Measurements from ENCODE around the gene ADK. TPM values are rescaled to one million over a fixed set of nuclear protein-coding genes. Genes with fewer than 3 reads are reported as not detected.

ADK gene
- total and polyA plus RNA-seq, 2 donors (not counting 3 experiments of a cell fraction or from before 2014, with no cell fraction given), result 11.7 to 46.5 TPM

GRCh38 chr10:74365109-74365508 is 214.1 kb downstream of the ADK start:
- FAIRE-seq, result no peak
- intact Hi-C loops (cut with micrococcal nuclease), result no loop called here
- dilution Hi-C loops (cut with MboI; ENCODE audit: extremely low pct_ligation_motif_present, low sequenced_read_pairs), result no loop called here

GRCh38 chr10:74371696-74372095 is 220.7 kb downstream of the ADK start:
- Histone ChIP-seq H3K4me3 (replicated peaks in 1 of 3; ENCODE audit: insufficient read depth in 1 of 3, low read depth in 1 of 3, low read length in 3 of 3) (no peak overlapping the region), H3K9ac (replicated peaks; ENCODE audit: extremely low read depth, insufficient read depth, low read length) (no peak overlapping the region), H3K4me1 (ENCODE audit: control insufficient read depth, extremely low read depth, insufficient read depth, low read length) (no peaks in the 10 kb centered on the region), H3K4me2 (ENCODE audit: insufficient read depth, low read length) (no peak overlapping the region), H3K27me3 (ENCODE audit: control insufficient read depth in 2 of 2, insufficient read depth in 2 of 2, low read length in 2 of 2) (no peaks in the 10 kb centered on the region), H3K36me3 (ENCODE audit: control insufficient read depth in 2 of 2, extremely low read depth in 1 of 2, insufficient read depth in 2 of 2, low read length in 2 of 2) (no peaks in the 10 kb centered on the region), H2AFZ (ENCODE audit: low read depth, low read length) (no peak overlapping the region), H4K20me1 (replicated peaks; ENCODE audit: control insufficient read depth, extremely low read depth, insufficient read depth, low read length) (no peaks in the 10 kb centered on the region), H3K79me2 (ENCODE audit: control insufficient read depth, insufficient read depth, low read length) (peaks cover 8% of the 10 kb centered on the region), H3K27ac (ENCODE audit: insufficient read depth, low read depth, low read length) (no peak overlapping the region), H3K9me1 (replicated peaks; ENCODE audit: control insufficient read depth, extremely low read depth, insufficient read depth, low read length) (peaks cover 2% of the 10 kb centered on the region), H3K9me3 (replicated peaks; ENCODE audit: control insufficient read depth, insufficient read depth, low read length) (no peaks in the 10 kb centered on the region)
- FAIRE-seq (no peak), DNase-seq (ENCODE audit: low read depth, low spot score) (no peak)
- ChIA-PET POLR2A (no interaction called here), CTCF (interaction anchor here (1.3 to 1.5 kb wide), 2 partner anchors 12 to 48 kb away, joined by 4 read pairs; no protein-coding TSS in a partner anchor)
- dilution Hi-C loops (cut with MboI; ENCODE audit: extremely low pct_ligation_motif_present, low sequenced_read_pairs) (no loop called here), intact Hi-C loops (cut with micrococcal nuclease) (no loop called here)
- no TSS peak for BruUV-seq (replicated peaks)
- TF ChIP-seq JUN (IDR thresholded peaks at IDR 0.05; ENCODE audit: borderline replicate concordance, insufficient read depth, insufficient read length, low read depth), result no peak
- TF ChIP-seq POLR2A (IDR thresholded peaks at IDR 0.05; ENCODE audit: low read depth, low read length), result no peak
- TF ChIP-seq MYC (IDR thresholded peaks at IDR 0.05; ENCODE audit: low read depth, low read length), result no peak
- no peak for TF ChIP-seq EZH2 (IDR thresholded peaks at IDR 0.05; ENCODE audit: borderline replicate concordance, low read depth, low read length, severe bottlenecking)

More at GRCh38 chr10:74365109-74365508, 214.1 kb downstream of the ADK start:
- Histone ChIP-seq H3K4me1 (ENCODE audit: control insufficient read depth, extremely low read depth, insufficient read depth, low read length) (peaks cover 12% of the 10 kb centered on the region), H4K20me1 (replicated peaks; ENCODE audit: control insufficient read depth, extremely low read depth, insufficient read depth, low read length) (no peaks in the 10 kb centered on the region), H3K4me3 (replicated peaks in 1 of 3; ENCODE audit: insufficient read depth in 1 of 3, low read depth in 1 of 3, low read length in 3 of 3) (no peak overlapping the region), H3K27me3 (ENCODE audit: control insufficient read depth in 2 of 2, insufficient read depth in 2 of 2, low read length in 2 of 2) (no peaks in the 10 kb centered on the region), H3K9ac (replicated peaks; ENCODE audit: extremely low read depth, insufficient read depth, low read length) (no peak overlapping the region), H2AFZ (ENCODE audit: low read depth, low read length) (no peak overlapping the region), H3K27ac (ENCODE audit: insufficient read depth, low read depth, low read length) (no peak overlapping the region), H3K9me3 (replicated peaks; ENCODE audit: control insufficient read depth, insufficient read depth, low read length) (no peaks in the 10 kb centered on the region), H3K4me2 (ENCODE audit: insufficient read depth, low read length) (no peak overlapping the region), H3K9me1 (replicated peaks; ENCODE audit: control insufficient read depth, extremely low read depth, insufficient read depth, low read length) (no peaks in the 10 kb centered on the region), H3K36me3 (ENCODE audit: control insufficient read depth in 2 of 2, extremely low read depth in 1 of 2, insufficient read depth in 2 of 2, low read length in 2 of 2) (peaks cover 0 to 8% of the 10 kb centered on the region in 2 experiments), H3K79me2 (ENCODE audit: control insufficient read depth, insufficient read depth, low read length) (peaks cover 20% of the 10 kb centered on the region)
- ChIA-PET POLR2A (no interaction called here), CTCF (interaction anchor here (0.6 to 0.9 kb wide), 3 partner anchors 8 to 439 kb away, joined by 3 read pairs; no protein-coding TSS in a partner anchor)
- TF ChIP-seq POLR2A (IDR thresholded peaks at IDR 0.05; ENCODE audit: low read depth, low read length) (no peak), JUN (IDR thresholded peaks at IDR 0.05; ENCODE audit: borderline replicate concordance, insufficient read depth, insufficient read length, low read depth) (no peak)
- DNase-seq (ENCODE audit: low read depth, low spot score), result no peak
- BruUV-seq (replicated peaks), result no TSS peak

All from endothelial cell of umbilical vein (primary cell).